Stimulated activated CD8-positive, alpha-beta memory T cell treated with anti-CD3 and anti-CD28 coated beads, Interleukin-15, amount 100 ng/mL, for 4 hours (primary cell): ENCODE data around the gene PCBP4.
"Not testable (repeated sequence)": the region's sequence is repeated elsewhere in the genome, so short reads cannot be mapped to it uniquely, and the experiment has no call there.

Experiments
- DNase-seq, 2 donors: peaks; one replicate each; pipeline ENCODE4 v3.0.0-alpha.2; 2020; ENCODE audit warnings: low read depth in 2 of 2

Gene PCBP4

GRCh38 chr3:51940648-51941462 lies 26.4 kb downstream of the PCBP4 start:
- DNase-seq = no peak

GRCh38 chr3:51938780-51939425 lies 28.4 kb downstream of the PCBP4 start:
- no peak for DNase-seq

GRCh38 chr3:51937611-51938450 lies 29.4 kb downstream of the PCBP4 start:
- DNase-seq = no peak

GRCh38 chr3:51937014-51937413 lies 30.2 kb downstream of the PCBP4 start:
- DNase-seq = no peak

- DNase-seq = no peak
These were observed 31.1 kb downstream of the PCBP4 start for GRCh38 chr3:51935886-51936755.

- no peak for DNase-seq
These were observed 32.0 kb downstream of the PCBP4 start for GRCh38 chr3:51934991-51935885.

GRCh38 chr3:51934139-51934850 lies 33.0 kb downstream of the PCBP4 start:
- DNase-seq = no peak

GRCh38 chr3:51933471-51934138 lies 33.6 kb downstream of the PCBP4 start:
- DNase-seq = no peak

GRCh38 chr3:51932471-51933370 lies 34.5 kb downstream of the PCBP4 start:
- DNase-seq = no peak

GRCh38 chr3:51931756-51932155 lies 35.5 kb downstream of the PCBP4 start:
- DNase-seq = no peak

- no peak for DNase-seq
These were observed 36.8 kb downstream of the PCBP4 start for GRCh38 chr3:51930439-51930838.

GRCh38 chr3:51929420-51930003 lies 37.7 kb downstream of the PCBP4 start:
- DNase-seq = no peak

GRCh38 chr3:51928981-51929380 lies 38.3 kb downstream of the PCBP4 start:
- not testable (repeated sequence) for DNase-seq

GRCh38 chr3:51928438-51928837 lies 38.8 kb downstream of the PCBP4 start:
- no peak for DNase-seq

- DNase-seq = no peak
These were observed 39.9 kb downstream of the PCBP4 start for GRCh38 chr3:51927061-51927977.

GRCh38 chr3:51921081-51921578 lies 46.1 kb downstream of the PCBP4 start:
- no peak for DNase-seq
